ENCODE measurements around the gene FAM168B.
A peak's percentile ranks its signal among the peaks of the same experiment; 100 is the strongest.

FAM168B gene

DNA sequence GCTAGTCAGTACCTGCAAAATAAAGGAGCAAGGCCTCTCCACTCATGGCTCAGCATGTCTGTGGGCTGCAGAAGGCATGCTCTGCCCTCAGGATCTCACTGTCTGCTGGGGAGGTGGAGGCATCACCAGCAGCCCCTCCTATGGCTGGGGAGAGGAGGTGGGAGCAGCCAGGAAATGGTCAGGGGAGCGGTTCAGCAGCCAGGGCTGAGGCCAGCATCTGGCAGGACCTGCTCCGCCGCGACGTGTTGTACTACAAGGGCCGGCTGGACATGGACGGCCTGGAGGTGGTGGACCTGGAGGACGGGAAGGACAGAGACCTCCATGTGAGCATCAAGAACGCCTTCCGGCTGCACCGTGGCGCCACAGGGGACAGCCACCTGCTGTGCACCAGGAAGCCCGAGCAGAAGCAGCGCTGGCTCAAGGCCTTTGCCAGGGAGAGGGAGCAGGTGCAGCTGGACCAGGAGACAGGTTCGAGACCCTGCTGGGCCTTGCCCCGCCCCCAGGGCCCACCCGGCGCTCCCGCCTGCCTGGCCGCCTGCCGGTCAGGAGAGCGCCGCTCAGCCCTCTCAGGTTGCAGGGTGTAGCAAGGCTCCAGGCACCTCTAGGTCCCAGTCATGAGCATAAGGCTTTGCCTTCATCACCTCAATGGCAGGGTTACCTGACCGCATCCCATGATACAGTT is 49.0 kb downstream of the FAM168B start:
- TF ChIP-seq, protein P1, sequence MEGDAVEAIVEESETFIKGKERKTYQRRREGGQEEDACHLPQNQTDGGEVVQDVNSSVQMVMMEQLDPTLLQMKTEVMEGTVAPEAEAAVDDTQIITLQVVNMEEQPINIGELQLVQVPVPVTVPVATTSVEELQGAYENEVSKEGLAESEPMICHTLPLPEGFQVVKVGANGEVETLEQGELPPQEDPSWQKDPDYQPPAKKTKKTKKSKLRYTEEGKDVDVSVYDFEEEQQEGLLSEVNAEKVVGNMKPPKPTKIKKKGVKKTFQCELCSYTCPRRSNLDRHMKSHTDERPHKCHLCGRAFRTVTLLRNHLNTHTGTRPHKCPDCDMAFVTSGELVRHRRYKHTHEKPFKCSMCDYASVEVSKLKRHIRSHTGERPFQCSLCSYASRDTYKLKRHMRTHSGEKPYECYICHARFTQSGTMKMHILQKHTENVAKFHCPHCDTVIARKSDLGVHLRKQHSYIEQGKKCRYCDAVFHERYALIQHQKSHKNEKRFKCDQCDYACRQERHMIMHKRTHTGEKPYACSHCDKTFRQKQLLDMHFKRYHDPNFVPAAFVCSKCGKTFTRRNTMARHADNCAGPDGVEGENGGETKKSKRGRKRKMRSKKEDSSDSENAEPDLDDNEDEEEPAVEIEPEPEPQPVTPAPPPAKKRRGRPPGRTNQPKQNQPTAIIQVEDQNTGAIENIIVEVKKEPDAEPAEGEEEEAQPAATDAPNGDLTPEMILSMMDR (IDR thresholded peaks at IDR 0.05; ENCODE audit: low read depth, low read length, missing control alignments): no peak
- no peak overlapping the region for H3K4me3 ChIP-seq (ENCODE audit: low read depth, low read length)
- DNase-seq (ENCODE audit: low read depth): no peak
- in situ Hi-C loops (cut with HindIII; ENCODE audit: low sequenced_read_pairs): no loop called here

GRCh38 chr2:131043199-131044074 is 49.8 kb downstream of the FAM168B start:
- TF ChIP-seq, protein P1 (IDR thresholded peaks at IDR 0.05; ENCODE audit: low read depth, low read length, missing control alignments): no peak
- H3K4me3 ChIP-seq (ENCODE audit: low read depth, low read length): no peak overlapping the region
- in situ Hi-C loops (cut with HindIII; ENCODE audit: low sequenced_read_pairs): no loop called here
- no peak for DNase-seq (ENCODE audit: low read depth)

DNA sequence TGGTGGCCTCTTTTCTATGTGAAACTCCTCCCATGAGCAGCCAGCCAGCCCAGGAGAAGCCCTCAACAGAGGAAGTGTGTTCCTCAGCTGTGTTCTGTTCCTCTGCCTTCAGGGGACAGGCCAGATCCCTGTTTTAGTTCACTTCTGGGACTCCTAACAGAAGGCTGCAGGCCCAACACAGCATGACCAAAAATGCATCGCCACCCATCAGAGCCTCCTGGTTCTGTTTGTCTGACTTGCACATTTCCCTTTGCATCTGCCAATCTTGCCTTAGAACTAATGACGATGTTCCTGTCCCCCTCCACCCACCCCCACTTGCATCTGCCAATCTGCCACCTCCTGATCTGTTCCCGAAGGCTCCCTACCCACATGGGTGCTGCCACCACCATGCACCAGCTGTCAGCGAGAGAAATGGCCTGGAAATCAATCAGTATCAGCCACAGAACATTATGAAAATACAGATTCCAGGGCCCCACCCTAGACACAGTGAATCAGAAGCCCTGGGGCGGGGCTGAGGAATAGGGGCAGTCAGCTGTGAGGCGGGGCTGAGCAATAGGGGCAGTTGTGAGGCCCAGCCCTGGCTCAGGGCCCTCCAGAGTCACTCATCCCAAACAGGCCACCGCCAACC is 51.0 kb downstream of the FAM168B start:
- no peak for DNase-seq (ENCODE audit: low read depth)
- in situ Hi-C loops (cut with HindIII; ENCODE audit: low sequenced_read_pairs): no loop called here
- H3K4me3 ChIP-seq (ENCODE audit: low read depth, low read length): no peak overlapping the region
- TF ChIP-seq, protein P1 (IDR thresholded peaks at IDR 0.05; ENCODE audit: low read depth, low read length, missing control alignments): no peak

GRCh38 chr2:131041402-131042147 is 51.7 kb downstream of the FAM168B start:
- no peak for DNase-seq (ENCODE audit: low read depth)
- in situ Hi-C loops (cut with HindIII; ENCODE audit: low sequenced_read_pairs): no loop called here
- TF ChIP-seq, protein P1 (IDR thresholded peaks at IDR 0.05; ENCODE audit: low read depth, low read length, missing control alignments): no peak
- no peak overlapping the region for H3K4me3 ChIP-seq (ENCODE audit: low read depth, low read length)

DNA sequence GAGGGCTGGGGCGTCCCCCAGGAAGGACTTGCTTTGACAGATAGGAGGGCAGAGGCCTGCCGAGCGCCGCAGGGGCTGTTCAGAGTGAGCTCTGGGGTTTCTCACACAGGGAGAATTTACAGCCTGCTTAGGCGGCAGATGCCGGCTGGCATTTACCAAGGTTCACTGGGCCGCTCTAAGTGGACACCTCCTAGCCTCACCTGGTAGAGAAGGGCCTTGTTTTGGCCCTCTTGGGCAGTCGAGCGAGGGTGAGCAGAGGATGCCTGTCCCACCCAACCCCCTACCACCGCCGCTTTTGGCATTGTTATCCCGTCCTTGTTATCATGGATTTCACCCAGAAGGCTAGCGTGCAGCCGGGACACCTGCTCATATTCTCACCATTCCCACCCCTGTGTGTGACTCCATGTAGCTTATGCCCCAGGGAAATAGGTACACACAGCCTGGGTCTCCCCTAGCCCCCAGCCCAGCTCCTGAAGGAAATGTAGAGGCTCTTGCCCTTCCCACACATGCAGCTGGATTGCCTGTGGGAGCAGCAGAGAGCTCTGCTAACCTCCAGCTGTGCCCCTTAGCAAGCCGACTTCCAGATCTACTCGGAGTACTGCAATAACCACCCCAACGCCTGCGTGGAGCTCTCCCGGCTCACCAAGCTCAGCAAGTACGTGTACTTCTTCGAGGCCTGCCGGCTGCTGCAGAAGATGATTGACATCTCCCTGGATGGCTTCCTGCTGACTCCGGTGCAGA is 52.4 kb downstream of the FAM168B start:
- H3K4me3 ChIP-seq (ENCODE audit: low read depth, low read length): no peak overlapping the region
- in situ Hi-C loops (cut with HindIII; ENCODE audit: low sequenced_read_pairs): no loop called here
- TF ChIP-seq, protein P1 (IDR thresholded peaks at IDR 0.05; ENCODE audit: low read depth, low read length, missing control alignments): peak; percentile 31
- no peak for DNase-seq (ENCODE audit: low read depth)
